ENCODE results near the gene GLRX.

Gene GLRX

GRCh38 chr5:95770830-95771708 is 51.5 kb downstream of the GLRX start:
- Histone ChIP-seq H3K27me3 (ENCODE audit: insufficient read depth, low read length) (no peaks in the 10 kb centered on the region), H4K20me1 (ENCODE audit: insufficient read depth, low read length) (no peaks in the 10 kb centered on the region), H3K9me3 (ENCODE audit: low read length) (no peaks in the 10 kb centered on the region), H3K27ac (ENCODE audit: low read depth, low read length, poor library complexity, severe bottlenecking) (no peak overlapping the region), H3F3A (ENCODE audit: insufficient read depth, low read length) (no peaks in the 10 kb centered on the region), H3K9ac (ENCODE audit: low read length) (no peak overlapping the region), H3K9me2 (ENCODE audit: low read depth, low read length) (no peaks in the 10 kb centered on the region), H3K4me3 (ENCODE audit: low read depth, low read length, poor library complexity, severe bottlenecking) (no peak overlapping the region), H3K4me2 (ENCODE audit: low read length) (no peak overlapping the region), H3K36me3 (ENCODE audit: insufficient read depth, low read length) (no peaks in the 10 kb centered on the region), H3K4me1 (ENCODE audit: insufficient read depth, low read length, severe bottlenecking) (no peaks in the 10 kb centered on the region), H3K79me2 (ENCODE audit: insufficient read depth, low read length) (no peaks in the 10 kb centered on the region), H2AFZ (ENCODE audit: low read length) (no peak overlapping the region)
- TF ChIP-seq CTCF (IDR thresholded peaks at IDR 0.05; ENCODE audit: low read length): no peak
- TF ChIP-seq EZH2 (IDR thresholded peaks at IDR 0.05; ENCODE audit: borderline replicate concordance, low read length): no peak

GRCh38 chr5:95768731-95769130 is 53.8 kb downstream of the GLRX start:
- H4K20me1 ChIP-seq (ENCODE audit: insufficient read depth, low read length): no peaks in the 10 kb centered on the region
- no peaks in the 10 kb centered on the region for H3K27me3 ChIP-seq (ENCODE audit: insufficient read depth, low read length)
- no peak overlapping the region for H3K27ac ChIP-seq (ENCODE audit: low read depth, low read length, poor library complexity, severe bottlenecking)
- no peaks in the 10 kb centered on the region for H3K79me2 ChIP-seq (ENCODE audit: insufficient read depth, low read length)
- no peaks in the 10 kb centered on the region for H3K4me1 ChIP-seq (ENCODE audit: insufficient read depth, low read length, severe bottlenecking)
- no peak overlapping the region for H2AFZ ChIP-seq (ENCODE audit: low read length)
- H3K9ac ChIP-seq (ENCODE audit: low read length): no peak overlapping the region
- H3K9me3 ChIP-seq (ENCODE audit: low read length): no peaks in the 10 kb centered on the region
- H3K36me3 ChIP-seq (ENCODE audit: insufficient read depth, low read length): no peaks in the 10 kb centered on the region
- H3K9me2 ChIP-seq (ENCODE audit: low read depth, low read length): no peaks in the 10 kb centered on the region
- no peaks in the 10 kb centered on the region for H3F3A ChIP-seq (ENCODE audit: insufficient read depth, low read length)
- TF ChIP-seq EZH2 (IDR thresholded peaks at IDR 0.05; ENCODE audit: borderline replicate concordance, low read length) (no peak), CTCF (IDR thresholded peaks at IDR 0.05; ENCODE audit: low read length) (no peak)
- H3K4me3 ChIP-seq (ENCODE audit: low read depth, low read length, poor library complexity, severe bottlenecking): no peak overlapping the region
- no peak overlapping the region for H3K4me2 ChIP-seq (ENCODE audit: low read length)

GRCh38 chr5:95763941-95764340 is 58.6 kb downstream of the GLRX start:
- Histone ChIP-seq H3K27ac (ENCODE audit: low read depth, low read length, poor library complexity, severe bottlenecking) (no peak overlapping the region), H3K4me3 (ENCODE audit: low read depth, low read length, poor library complexity, severe bottlenecking) (no peak overlapping the region), H2AFZ (ENCODE audit: low read length) (no peak overlapping the region), H3F3A (ENCODE audit: insufficient read depth, low read length) (no peaks in the 10 kb centered on the region), H4K20me1 (ENCODE audit: insufficient read depth, low read length) (no peaks in the 10 kb centered on the region), H3K9ac (ENCODE audit: low read length) (no peak overlapping the region), H3K9me3 (ENCODE audit: low read length) (no peaks in the 10 kb centered on the region), H3K79me2 (ENCODE audit: insufficient read depth, low read length) (no peaks in the 10 kb centered on the region), H3K27me3 (ENCODE audit: insufficient read depth, low read length) (no peaks in the 10 kb centered on the region), H3K36me3 (ENCODE audit: insufficient read depth, low read length) (no peaks in the 10 kb centered on the region), H3K4me2 (ENCODE audit: low read length) (no peak overlapping the region), H3K9me2 (ENCODE audit: low read depth, low read length) (no peaks in the 10 kb centered on the region), H3K4me1 (ENCODE audit: insufficient read depth, low read length, severe bottlenecking) (peaks cover 4% of the 10 kb centered on the region)
- no peak for TF ChIP-seq EZH2 (IDR thresholded peaks at IDR 0.05; ENCODE audit: borderline replicate concordance, low read length)
- TF ChIP-seq CTCF (IDR thresholded peaks at IDR 0.05; ENCODE audit: low read length): no peak
